ENCODE data around the gene ANTXR1. TPM values are rescaled to one million over a fixed set of nuclear protein-coding genes. Genes with fewer than 3 reads are reported as not detected.

Gene ANTXR1
- total and polyA plus RNA-seq, 2 donors from 2014 or later = 7.0 to 42.6 TPM

DNA sequence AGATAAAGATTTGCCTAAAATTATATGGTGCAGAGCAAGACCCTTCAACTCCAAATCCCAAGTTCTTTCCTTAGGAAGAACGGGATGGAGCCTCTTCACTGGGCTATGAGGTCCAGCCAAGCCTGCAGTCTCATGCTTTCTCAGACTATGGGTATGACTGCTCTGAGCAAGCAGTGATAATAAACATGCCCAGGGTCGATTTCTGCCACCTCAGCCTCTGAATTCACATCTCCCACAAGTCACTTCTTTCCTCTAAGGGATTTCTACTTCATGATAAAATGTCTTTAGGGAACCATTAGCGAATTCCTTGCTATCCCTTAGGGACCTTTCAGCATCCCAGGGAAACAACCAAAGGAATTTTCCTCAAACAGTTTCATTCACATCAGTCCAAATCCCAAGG is 279.3 kb downstream of the ANTXR1 start:
- Histone ChIP-seq H3K9ac (ENCODE audit: low read length in 3 of 3) (no peak overlapping the region), H3K36me3 (ENCODE audit: control insufficient read depth in 2 of 3, insufficient read depth in 3 of 3, low read length in 3 of 3) (no peaks in the 10 kb centered on the region), H3K27ac (ENCODE audit: low read depth in 2 of 2, low read length in 2 of 2) (no peak overlapping the region), H3K4me3 (ENCODE audit: low read length in 3 of 3) (no peak overlapping the region), H3K4me1 (ENCODE audit: control insufficient read depth in 2 of 3, insufficient read depth in 2 of 3, low read depth in 1 of 3, low read length in 3 of 3) (no peaks in the 10 kb centered on the region), H3K9me3 (ENCODE audit: control insufficient read depth in 2 of 3, insufficient read depth in 1 of 3, low read length in 3 of 3) (no peaks in the 10 kb centered on the region), H3K27me3 (ENCODE audit: control insufficient read depth, insufficient read depth, low read length) (no peaks in the 10 kb centered on the region)
- intact Hi-C loops (cut with DNase I) = no loop called here
- DNase-seq (no peak), FAIRE-seq (no peak)
- TF ChIP-seq, protein P1, sequence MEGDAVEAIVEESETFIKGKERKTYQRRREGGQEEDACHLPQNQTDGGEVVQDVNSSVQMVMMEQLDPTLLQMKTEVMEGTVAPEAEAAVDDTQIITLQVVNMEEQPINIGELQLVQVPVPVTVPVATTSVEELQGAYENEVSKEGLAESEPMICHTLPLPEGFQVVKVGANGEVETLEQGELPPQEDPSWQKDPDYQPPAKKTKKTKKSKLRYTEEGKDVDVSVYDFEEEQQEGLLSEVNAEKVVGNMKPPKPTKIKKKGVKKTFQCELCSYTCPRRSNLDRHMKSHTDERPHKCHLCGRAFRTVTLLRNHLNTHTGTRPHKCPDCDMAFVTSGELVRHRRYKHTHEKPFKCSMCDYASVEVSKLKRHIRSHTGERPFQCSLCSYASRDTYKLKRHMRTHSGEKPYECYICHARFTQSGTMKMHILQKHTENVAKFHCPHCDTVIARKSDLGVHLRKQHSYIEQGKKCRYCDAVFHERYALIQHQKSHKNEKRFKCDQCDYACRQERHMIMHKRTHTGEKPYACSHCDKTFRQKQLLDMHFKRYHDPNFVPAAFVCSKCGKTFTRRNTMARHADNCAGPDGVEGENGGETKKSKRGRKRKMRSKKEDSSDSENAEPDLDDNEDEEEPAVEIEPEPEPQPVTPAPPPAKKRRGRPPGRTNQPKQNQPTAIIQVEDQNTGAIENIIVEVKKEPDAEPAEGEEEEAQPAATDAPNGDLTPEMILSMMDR (IDR thresholded peaks at IDR 0.05; ENCODE audit: borderline replicate concordance, extremely low read depth, insufficient read depth) = no peak

GRCh38 chr2:69296421-69296820 is 283.4 kb downstream of the ANTXR1 start:
- TF ChIP-seq, protein P1 (IDR thresholded peaks at IDR 0.05; ENCODE audit: borderline replicate concordance, extremely low read depth, insufficient read depth) = no peak
- Histone ChIP-seq H3K27me3 (ENCODE audit: control insufficient read depth, insufficient read depth, low read length) (no peaks in the 10 kb centered on the region), H3K36me3 (ENCODE audit: control insufficient read depth in 2 of 3, insufficient read depth in 3 of 3, low read length in 3 of 3) (no peaks in the 10 kb centered on the region), H3K4me3 (ENCODE audit: low read length in 3 of 3) (no peak overlapping the region), H3K9me3 (ENCODE audit: control insufficient read depth in 2 of 3, insufficient read depth in 1 of 3, low read length in 3 of 3) (no peaks in the 10 kb centered on the region), H3K4me1 (ENCODE audit: control insufficient read depth in 2 of 3, insufficient read depth in 2 of 3, low read depth in 1 of 3, low read length in 3 of 3) (no peaks in the 10 kb centered on the region), H3K27ac (ENCODE audit: low read depth in 2 of 2, low read length in 2 of 2) (no peak overlapping the region), H3K9ac (ENCODE audit: low read length in 3 of 3) (no peak overlapping the region)
- intact Hi-C loops (cut with DNase I) = no loop called here
- no peak for DNase-seq
- FAIRE-seq = no peak

- no peaks in the 10 kb centered on the region for H3K27me3 ChIP-seq (ENCODE audit: control insufficient read depth, insufficient read depth, low read length)
- no peaks in the 10 kb centered on the region for H3K9me3 ChIP-seq (ENCODE audit: control insufficient read depth in 2 of 3, insufficient read depth in 1 of 3, low read length in 3 of 3)
- FAIRE-seq (no peak), DNase-seq (no peak)
- intact Hi-C loops (cut with DNase I) = no loop called here
- TF ChIP-seq, protein P1 (IDR thresholded peaks at IDR 0.05; ENCODE audit: borderline replicate concordance, extremely low read depth, insufficient read depth) = no peak
- no peaks in the 10 kb centered on the region for H3K36me3 ChIP-seq (ENCODE audit: control insufficient read depth in 2 of 3, insufficient read depth in 3 of 3, low read length in 3 of 3)
- H3K27ac ChIP-seq (ENCODE audit: low read depth in 2 of 2, low read length in 2 of 2) = no peak overlapping the region
- no peaks in the 10 kb centered on the region for H3K4me1 ChIP-seq (ENCODE audit: control insufficient read depth in 2 of 3, insufficient read depth in 2 of 3, low read depth in 1 of 3, low read length in 3 of 3)
- H3K4me3 ChIP-seq (ENCODE audit: low read length in 3 of 3) = no peak overlapping the region
- H3K9ac ChIP-seq (ENCODE audit: low read length in 3 of 3) = no peak overlapping the region
Observed at GRCh38 chr2:69297216-69297615, 284.2 kb downstream of the ANTXR1 start.

DNA sequence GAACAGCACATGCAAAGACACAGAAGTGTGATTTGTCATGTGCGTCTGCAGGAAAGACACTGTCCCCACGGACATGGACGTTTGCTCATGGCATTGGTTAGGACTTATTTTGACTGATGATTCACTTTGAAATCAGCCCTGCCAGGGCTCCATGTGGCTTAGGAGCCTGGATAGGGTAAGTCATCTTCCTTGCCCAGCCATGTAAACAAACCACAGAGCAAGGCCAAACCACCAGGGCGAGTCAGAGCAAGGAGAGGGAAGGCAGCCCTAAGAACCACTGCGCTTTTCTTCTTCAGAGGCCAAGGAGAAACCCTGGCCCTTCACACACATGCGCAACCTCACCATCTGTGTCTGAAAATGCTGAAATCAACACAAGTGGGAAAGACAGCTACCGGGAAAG is 285.3 kb downstream of the ANTXR1 start:
- H3K9me3 ChIP-seq (ENCODE audit: control insufficient read depth in 2 of 3, insufficient read depth in 1 of 3, low read length in 3 of 3) = no peaks in the 10 kb centered on the region
- H3K27ac ChIP-seq (ENCODE audit: low read depth in 2 of 2, low read length in 2 of 2) = no peak overlapping the region
- intact Hi-C loops (cut with DNase I) = no loop called here

More for the DNA sequence above, 285.3 kb downstream of the ANTXR1 start:
- Histone ChIP-seq H3K27me3 (ENCODE audit: control insufficient read depth, insufficient read depth, low read length) (no peaks in the 10 kb centered on the region), H3K4me1 (ENCODE audit: control insufficient read depth in 2 of 3, insufficient read depth in 2 of 3, low read depth in 1 of 3, low read length in 3 of 3) (no peaks in the 10 kb centered on the region), H3K4me3 (ENCODE audit: low read length in 3 of 3) (no peak overlapping the region), H3K36me3 (ENCODE audit: control insufficient read depth in 2 of 3, insufficient read depth in 3 of 3, low read length in 3 of 3) (no peaks in the 10 kb centered on the region), H3K9ac (ENCODE audit: low read length in 3 of 3) (no peak overlapping the region)
- TF ChIP-seq, protein P1 (IDR thresholded peaks at IDR 0.05; ENCODE audit: borderline replicate concordance, extremely low read depth, insufficient read depth) = no peak
- FAIRE-seq (no peak), DNase-seq (no peak)
